Anterior cingulate cortex (tissue), 58 donors: ENCODE data around the gene HJURP.

Source experiments
- DNase-seq, 58 donors: peaks; one replicate each; lab custom pipeline; 2025; lab: John Stamatoyannopoulos, UW

HJURP gene

GRCh38 chr2:233849607-233850271, 4.6 kb downstream of the HJURP start:
- DNase-seq: no peak

GRCh38 chr2:233848276-233848675, 6.1 kb downstream of the HJURP start:
- DNase-seq: no peak

GRCh38 chr2:233847248-233847898, 7.0 kb downstream of the HJURP start:
- DNase-seq: no peak

- no peak for DNase-seq
These were observed 7.7 kb downstream of the HJURP start for GRCh38 chr2:233846387-233847247.

GRCh38 chr2:233845301-233846060, 8.9 kb downstream of the HJURP start:
- no peak for DNase-seq

- DNase-seq: no peak
These were observed 9.5 kb downstream of the HJURP start for GRCh38 chr2:233844836-233845235.

- no peak for DNase-seq
These were observed 10.1 kb downstream of the HJURP start for GRCh38 chr2:233844064-233844807.

- no peak for DNase-seq
These were observed 13.2 kb downstream of the HJURP start for GRCh38 chr2:233841183-233841582.

GRCh38 chr2:233840520-233840919, 13.8 kb downstream of the HJURP start:
- no peak for DNase-seq

GRCh38 chr2:233839447-233839820, 14.9 kb downstream of the HJURP start:
- no peak for DNase-seq

- no peak for DNase-seq
These were observed 15.4 kb downstream of the HJURP start for GRCh38 chr2:233838726-233839446.

- DNase-seq: no peak
These were observed 16.1 kb downstream of the HJURP start for GRCh38 chr2:233838251-233838650.

- no peak for DNase-seq
These were observed 16.6 kb downstream of the HJURP start for GRCh38 chr2:233837694-233838229.

- DNase-seq: no peak
These were observed 18.0 kb downstream of the HJURP start for GRCh38 chr2:233836359-233836758.

GRCh38 chr2:233835230-233836186, 18.8 kb downstream of the HJURP start:
- DNase-seq: no peak

- no peak for DNase-seq
These were observed 21.0 kb downstream of the HJURP start for GRCh38 chr2:233833345-233833744.

GRCh38 chr2:233832869-233833311, 21.4 kb downstream of the HJURP start:
- peak in 3 of 58 donors; percentile 7 to 21 (median 13) for DNase-seq

GRCh38 chr2:233832414-233832813, 21.9 kb downstream of the HJURP start:
- DNase-seq: no peak
